Skeletal muscle tissue (tissue), 4 donors: ENCODE data around the gene FSTL4. TPM values are rescaled to one million over a fixed set of nuclear protein-coding genes. Genes with fewer than 3 reads are reported as not detected.

Experiments used
- H3K27ac ChIP-seq: one replicate; pipeline ENCODE4 v1.7.0; 2013; ENCODE audit warnings: mild to moderate bottlenecking, low read depth, low read length, inconsistent platforms
- H3K27me3 ChIP-seq, 3 donors: one replicate each; pipeline ENCODE4 v1.7.0; 2013; ENCODE audit warnings: low read length in 3 of 3; ENCODE audit not compliant: control insufficient read depth in 3 of 3, insufficient read depth in 3 of 3
- H3K36me3 ChIP-seq, 3 donors: one replicate each; pipeline ENCODE4 v1.7.0; 2013; ENCODE audit warnings: low read length in 3 of 3; ENCODE audit not compliant: control insufficient read depth in 3 of 3, insufficient read depth in 3 of 3
- H3K4me1 ChIP-seq, 3 donors: one replicate each; pipeline ENCODE4 v1.7.0; 2013; ENCODE audit warnings: low read length in 3 of 3, mild to moderate bottlenecking in 3 of 3; ENCODE audit not compliant: control insufficient read depth in 3 of 3, insufficient read depth in 3 of 3
- H3K4me3 ChIP-seq, 3 donors: one replicate each; pipeline ENCODE4 v1.7.0; 2013; ENCODE audit warnings: low read length in 3 of 3
- H3K9ac ChIP-seq, 3 donors: one replicate each; pipeline ENCODE4 v1.7.0; 2013; ENCODE audit warnings: low read length in 3 of 3, mild to moderate bottlenecking in 3 of 3, moderate library complexity in 2 of 3, low read depth in 1 of 3
- H3K9me3 ChIP-seq, 3 donors: one replicate each; pipeline ENCODE4 v1.7.0; 2013; ENCODE audit warnings: low read length in 3 of 3; ENCODE audit not compliant: control insufficient read depth in 3 of 3
- total RNA-seq: library from RNA; depleted of rRNA; stranded (reverse); fragments of >200 nt; gene quantifications from one replicate; pipeline ENCODE4 v1.2.3, GENCODE V29; 2014
- donor health status: Osteomylitis.

FSTL4 gene
- total RNA-seq, 1 donor from 2014 or later = 1.0 TPM

DNA sequence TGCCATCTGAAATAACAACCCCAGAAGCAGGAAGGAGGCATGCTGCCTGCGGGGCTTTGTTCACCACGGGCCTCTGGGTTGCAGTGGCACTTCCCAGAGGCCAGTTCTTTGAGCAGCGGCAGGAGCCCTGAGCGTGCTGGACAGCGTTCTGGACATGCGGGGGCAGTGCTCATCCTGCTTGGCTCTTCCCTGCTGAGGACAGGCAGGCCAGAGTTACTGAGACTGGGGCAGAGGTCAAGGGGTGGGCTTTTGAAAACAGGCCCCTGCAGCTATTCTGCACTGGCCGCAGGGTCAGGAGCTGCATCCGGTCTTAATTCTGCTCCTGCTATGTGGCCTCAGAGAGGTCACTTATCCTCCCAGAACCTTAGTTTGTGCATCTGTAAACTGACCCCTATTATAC, 258.6 kb downstream of the FSTL4 start:
- Histone ChIP-seq H3K9me3 (no peaks in the 10 kb centered on the region), H3K9ac (no peak overlapping the region), H3K27me3 (peaks cover 0 to 2% (median 0%) of the 10 kb centered on the region in 3 donors), H3K36me3 (no peaks in the 10 kb centered on the region), H3K4me1 (peaks cover 11 to 17% (median 11%) of the 10 kb centered on the region in 3 donors), H3K4me3 (no peak overlapping the region), H3K27ac (no peak overlapping the region)

DNA sequence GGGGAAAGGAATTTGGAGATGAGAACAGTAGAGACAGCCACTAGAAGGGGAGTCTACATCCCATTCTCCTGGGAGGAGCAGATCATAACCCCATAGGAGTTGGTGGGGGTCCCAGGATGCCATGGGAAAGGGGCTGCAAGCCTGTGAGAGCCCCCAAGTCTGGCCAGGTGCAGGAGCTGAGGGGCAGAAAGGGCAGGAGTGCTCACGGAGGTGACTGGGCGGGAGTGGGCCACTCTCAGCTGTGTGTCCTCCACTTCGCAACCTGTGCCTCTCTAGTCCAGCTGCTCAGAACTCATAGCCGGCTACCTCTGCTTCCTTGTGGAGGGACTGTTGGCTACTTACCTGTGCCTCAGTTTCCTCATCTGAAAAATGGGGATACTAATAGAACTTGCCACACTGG, 263.9 kb downstream of the FSTL4 start:
- Histone ChIP-seq H3K27ac (no peak overlapping the region), H3K36me3 (no peaks in the 10 kb centered on the region), H3K9ac (no peak overlapping the region), H3K4me3 (no peak overlapping the region), H3K9me3 (no peaks in the 10 kb centered on the region), H3K4me1 (no peaks in the 10 kb centered on the region), H3K27me3 (peaks cover 0 to 2% (median 2%) of the 10 kb centered on the region in 3 donors)

DNA sequence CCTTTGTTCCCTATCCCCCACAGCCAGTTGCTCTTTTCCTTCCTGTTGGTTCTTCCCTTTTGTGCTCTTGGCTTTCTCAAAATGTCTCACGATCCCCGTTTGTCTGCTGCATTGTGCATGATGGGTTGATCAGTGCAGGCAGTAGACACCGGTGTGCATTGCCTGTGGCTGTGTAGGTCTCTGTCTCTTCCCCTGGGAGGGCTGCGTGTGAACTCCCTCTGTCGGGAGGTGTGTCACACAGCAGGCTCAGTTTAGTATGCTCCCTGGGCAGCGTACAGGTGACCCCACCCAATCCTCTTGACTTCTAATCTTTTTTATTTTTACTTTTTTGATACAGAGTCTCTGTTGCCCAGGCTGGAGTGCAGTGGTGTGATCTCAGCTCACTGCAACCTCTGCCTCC, 265.3 kb downstream of the FSTL4 start:
- no peak overlapping the region for H3K27ac ChIP-seq
- no peak overlapping the region for H3K9ac ChIP-seq
- H3K36me3 ChIP-seq = no peaks in the 10 kb centered on the region
- no peak overlapping the region for H3K4me3 ChIP-seq
- H3K4me1 ChIP-seq = no peaks in the 10 kb centered on the region
- no peaks in the 10 kb centered on the region for H3K9me3 ChIP-seq
- peaks cover 0 to 2% (median 2%) of the 10 kb centered on the region in 3 donors for H3K27me3 ChIP-seq

DNA sequence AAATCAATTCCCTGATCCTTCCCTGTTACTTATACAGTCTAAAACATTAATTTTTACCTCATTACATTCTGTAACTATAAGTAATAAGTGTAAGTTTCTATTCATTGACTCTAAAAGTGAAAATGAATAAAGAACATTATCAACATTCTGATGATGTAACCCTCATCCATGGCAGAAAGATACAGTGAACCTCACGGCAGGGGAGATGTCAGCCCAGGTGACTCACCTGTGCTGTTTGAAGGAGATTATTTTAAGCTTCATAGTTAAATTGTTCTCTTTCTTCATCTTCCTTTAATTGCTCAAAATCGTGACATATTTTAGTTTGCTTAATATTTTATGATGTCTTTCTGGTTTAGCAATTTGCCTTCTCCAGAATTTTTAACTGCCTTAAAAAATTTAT, 268.1 kb downstream of the FSTL4 start:
- no peaks in the 10 kb centered on the region for H3K36me3 ChIP-seq
- H3K9me3 ChIP-seq = no peaks in the 10 kb centered on the region
- H3K4me3 ChIP-seq = no peak overlapping the region
- no peak overlapping the region for H3K9ac ChIP-seq
- H3K27ac ChIP-seq = no peak overlapping the region
- peaks cover 0 to 2% (median 2%) of the 10 kb centered on the region in 3 donors for H3K27me3 ChIP-seq
- H3K4me1 ChIP-seq = no peaks in the 10 kb centered on the region

DNA sequence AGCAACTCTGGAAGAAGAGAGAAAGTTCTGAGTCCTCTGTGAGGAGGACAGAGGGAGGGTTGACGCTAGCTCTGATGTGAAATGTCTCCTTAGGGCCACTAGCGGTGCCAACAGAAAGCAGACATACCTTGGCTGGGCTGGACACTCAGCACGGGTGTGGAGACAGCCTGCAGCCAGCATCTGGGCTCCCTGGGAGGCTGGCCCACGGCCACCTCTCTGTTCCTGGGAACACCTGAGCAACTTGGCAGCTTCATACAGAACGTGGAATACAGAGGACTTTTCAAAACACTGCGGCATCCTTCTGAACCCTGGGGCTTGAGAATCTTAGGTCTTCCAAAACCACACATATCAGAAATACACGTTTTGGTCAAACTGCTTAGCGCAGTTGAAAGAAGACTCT, 269.1 kb downstream of the FSTL4 start:
- H3K4me3 ChIP-seq = no peak overlapping the region
- no peaks in the 10 kb centered on the region for H3K4me1 ChIP-seq
- H3K9me3 ChIP-seq = no peaks in the 10 kb centered on the region
- no peaks in the 10 kb centered on the region for H3K36me3 ChIP-seq
- no peak overlapping the region for H3K27ac ChIP-seq
- no peak overlapping the region for H3K9ac ChIP-seq
- H3K27me3 ChIP-seq = peaks cover 0 to 2% (median 2%) of the 10 kb centered on the region in 3 donors

DNA sequence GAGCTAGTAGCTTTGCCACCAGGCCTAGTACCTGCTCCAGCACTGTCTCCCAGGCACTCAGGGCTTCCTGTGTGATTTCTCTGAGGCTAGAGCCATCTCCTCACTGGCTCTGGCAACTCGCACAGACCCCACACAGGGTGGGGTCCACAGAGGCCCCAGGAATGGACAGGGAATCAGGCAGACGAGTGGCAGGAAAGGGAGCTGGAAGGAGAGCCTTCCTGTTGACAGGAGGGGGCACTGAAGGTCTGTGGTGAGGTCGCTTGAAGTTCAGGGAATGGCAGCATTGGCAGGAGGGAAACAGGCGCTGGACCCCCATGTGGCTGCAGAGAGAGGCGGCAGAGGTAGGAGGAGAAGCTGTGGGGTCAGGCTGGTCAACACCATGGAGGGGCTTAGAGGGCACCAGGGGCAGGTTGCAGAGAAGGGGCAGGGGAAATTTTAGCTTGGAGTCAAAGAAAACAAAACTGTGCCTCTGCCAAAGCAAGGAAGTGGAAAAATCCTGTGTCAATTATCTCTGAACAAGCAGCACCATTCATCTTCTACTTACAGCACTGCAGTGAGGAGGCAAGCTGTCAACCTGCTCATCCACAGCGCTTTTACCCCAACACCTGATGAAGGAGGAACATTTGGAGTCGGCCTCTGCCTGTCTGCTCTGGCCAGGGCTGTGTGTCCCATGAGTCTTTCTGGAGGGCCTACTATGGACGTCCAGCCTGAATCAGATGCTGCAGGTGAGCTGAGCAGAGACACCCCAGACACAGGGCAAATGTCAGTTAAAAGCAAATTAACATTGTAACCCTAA, 270.2 kb downstream of the FSTL4 start:
- H3K9ac ChIP-seq = no peak overlapping the region
- H3K4me3 ChIP-seq = no peak overlapping the region

DNA sequence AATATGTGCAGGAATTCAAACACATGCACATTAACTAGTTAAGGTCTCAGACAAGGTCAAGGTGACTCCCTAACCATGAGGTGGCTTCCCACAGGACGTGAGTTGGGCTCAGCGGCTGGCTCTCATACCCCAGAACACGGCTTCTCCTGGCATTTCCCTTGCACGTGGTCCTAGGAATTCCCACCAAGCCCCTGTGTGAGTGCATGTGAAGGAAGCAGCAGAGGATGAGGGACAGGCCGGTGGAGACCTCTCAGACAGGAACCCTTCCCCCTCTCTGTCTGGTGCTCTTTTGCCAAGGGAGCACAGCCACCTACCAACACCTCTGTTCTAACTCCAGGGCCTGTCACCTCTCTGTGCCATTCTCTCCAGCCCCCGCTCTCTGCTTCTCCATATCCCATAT, 271.0 kb downstream of the FSTL4 start:
- peaks cover 0 to 2% (median 0%) of the 10 kb centered on the region in 3 donors for H3K27me3 ChIP-seq
- no peaks in the 10 kb centered on the region for H3K9me3 ChIP-seq
- no peak overlapping the region for H3K9ac ChIP-seq
- no peak overlapping the region for H3K4me3 ChIP-seq
- no peak overlapping the region for H3K27ac ChIP-seq
- H3K4me1 ChIP-seq = no peaks in the 10 kb centered on the region
- H3K36me3 ChIP-seq = no peaks in the 10 kb centered on the region

More for the DNA sequence above, 270.2 kb downstream of the FSTL4 start:
- Histone ChIP-seq H3K27ac (no peak overlapping the region), H3K4me1 (no peaks in the 10 kb centered on the region), H3K9me3 (no peaks in the 10 kb centered on the region), H3K36me3 (no peaks in the 10 kb centered on the region), H3K27me3 (peaks cover 0 to 2% (median 0%) of the 10 kb centered on the region in 3 donors)

DNA sequence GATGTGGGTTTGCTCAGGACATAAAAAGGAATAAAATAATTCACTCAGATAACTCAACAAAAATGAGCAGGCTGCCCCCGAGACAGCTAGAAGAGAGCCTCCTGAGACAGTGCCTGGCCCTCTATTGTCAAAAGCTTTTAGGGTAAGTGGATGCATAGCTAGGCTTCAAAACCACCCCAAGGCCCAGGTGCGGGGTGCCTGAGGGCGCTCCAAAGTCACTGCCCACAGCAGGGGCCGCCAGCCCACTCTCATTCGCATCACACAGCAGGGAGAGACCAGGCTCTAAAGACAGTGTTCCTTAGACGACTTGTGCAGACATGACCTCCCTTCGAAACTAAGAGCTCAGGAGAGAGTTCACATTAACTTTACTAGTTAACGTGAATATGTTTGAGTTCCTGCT, 271.5 kb downstream of the FSTL4 start:
- peaks cover 0 to 2% (median 0%) of the 10 kb centered on the region in 3 donors for H3K27me3 ChIP-seq
- H3K9me3 ChIP-seq = no peaks in the 10 kb centered on the region
- H3K4me1 ChIP-seq = peaks cover 0 to 4% (median 4%) of the 10 kb centered on the region in 3 donors
- H3K27ac ChIP-seq = no peak overlapping the region
- no peak overlapping the region for H3K9ac ChIP-seq
- no peak overlapping the region for H3K4me3 ChIP-seq
- no peaks in the 10 kb centered on the region for H3K36me3 ChIP-seq

DNA sequence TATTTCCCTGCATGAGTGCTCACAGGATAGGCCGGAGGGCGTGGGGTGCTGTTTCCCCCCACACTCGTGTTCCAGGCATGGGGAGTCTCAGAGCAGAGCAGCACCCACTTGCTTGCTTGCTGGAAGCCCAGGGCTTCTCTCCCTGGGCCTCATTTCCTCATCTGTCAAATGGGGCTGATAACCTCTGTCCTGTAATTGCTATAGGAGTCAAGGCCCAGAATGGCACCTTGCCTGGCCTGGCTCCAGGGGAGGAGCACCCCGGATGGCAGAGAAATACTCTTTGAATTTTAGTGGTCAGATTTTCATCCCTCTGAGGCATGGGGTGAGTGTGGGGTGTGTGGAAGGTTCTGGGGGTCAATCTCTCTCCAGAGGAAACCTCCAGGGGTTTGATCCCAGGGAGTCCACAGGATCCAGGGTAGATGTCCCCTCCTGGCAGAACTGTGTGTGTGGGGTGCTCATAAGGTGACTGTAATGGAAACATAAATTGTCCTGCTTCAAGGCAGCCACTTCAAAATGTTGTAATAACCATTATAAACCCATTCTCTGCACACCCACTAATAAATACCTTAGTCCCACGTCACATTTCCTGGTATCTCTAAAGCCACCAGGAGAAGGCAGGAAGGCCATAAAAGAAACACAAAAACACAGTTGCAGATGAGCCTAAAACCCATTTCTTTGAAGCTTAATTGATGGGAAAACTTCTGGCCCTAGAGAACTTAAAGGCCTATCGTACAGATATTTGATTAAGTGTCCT, 272.2 kb downstream of the FSTL4 start:
- Histone ChIP-seq H3K36me3 (no peaks in the 10 kb centered on the region), H3K9ac (no peak overlapping the region), H3K4me1 (peaks cover 0 to 7% (median 6%) of the 10 kb centered on the region in 3 donors), H3K4me3 (no peak overlapping the region), H3K27me3 (peaks cover 0 to 2% (median 0%) of the 10 kb centered on the region in 3 donors), H3K9me3 (no peaks in the 10 kb centered on the region), H3K27ac (no peak overlapping the region)
